OCI-LY1 (cell line): ENCODE measurements around the gene SEMG1.

Source experiments
- H2AFZ ChIP-seq: fragments of 200-600 bp; sonication (generic), shearing (Covaris generic); 2 replicates; pipeline ENCODE4 v1.6.0; 2014; ENCODE audit warnings: antibody characterized with exemption, mild to moderate bottlenecking, low read length
- H3F3A ChIP-seq: fragments of 200-600 bp; sonication (generic), shearing (Covaris generic); 2 replicates; pipeline ENCODE4 v1.6.0; 2014; ENCODE audit warnings: mild to moderate bottlenecking, antibody characterized with exemption, low read length, moderate library complexity; ENCODE audit not compliant: insufficient read depth
- H3K27ac ChIP-seq: fragments of 200-600 bp; sonication (generic); 2 replicates; pipeline ENCODE4 v1.5.1; 2014; ENCODE audit warnings: low read length, mixed run types, mild to moderate bottlenecking, low read depth; ENCODE audit not compliant: poor library complexity, severe bottlenecking
- H3K27me3 ChIP-seq: fragments of 200-600 bp; sonication (generic); 2 replicates; pipeline ENCODE4 v1.6.0; 2014; ENCODE audit warnings: antibody characterized with exemption, mild to moderate bottlenecking, low read length, moderate library complexity; ENCODE audit not compliant: insufficient read depth
- H3K36me3 ChIP-seq: fragments of 200-600 bp; sonication (generic); 2 replicates; pipeline ENCODE4 v1.6.1; 2014; ENCODE audit warnings: mild to moderate bottlenecking, antibody characterized with exemption, low read length, moderate library complexity, mixed read lengths; ENCODE audit not compliant: insufficient read depth
- H3K4me1 ChIP-seq: fragments of 200-600 bp; sonication (generic); 2 replicates; pipeline ENCODE4 v1.5.1; 2014; ENCODE audit warnings: mild to moderate bottlenecking, low read length, moderate library complexity; ENCODE audit not compliant: insufficient read depth, severe bottlenecking
- H3K4me2 ChIP-seq: fragments of 200-600 bp; sonication (generic), shearing (Covaris generic); 2 replicates; pipeline ENCODE4 v1.6.1; 2014; ENCODE audit warnings: low read length
- H3K4me3 ChIP-seq: fragments of 200-600 bp; sonication (generic); 2 replicates; pipeline ENCODE4 v1.5.1; 2014; ENCODE audit warnings: low read length, low read depth, mild to moderate bottlenecking, mixed read lengths; ENCODE audit not compliant: poor library complexity, severe bottlenecking
- H3K79me2 ChIP-seq: fragments of 200-600 bp; shearing (Covaris generic); 2 replicates; pipeline ENCODE4 v1.6.1; 2016; ENCODE audit warnings: mixed run types, low read length, mixed read lengths; ENCODE audit not compliant: insufficient read depth
- H3K9ac ChIP-seq: fragments of 200-600 bp; sonication (generic), shearing (Covaris generic); 2 replicates; pipeline ENCODE4 v1.6.1; 2014; ENCODE audit warnings: mild to moderate bottlenecking, low read length, mixed read lengths
- H3K9me2 ChIP-seq: fragments of 200-600 bp; sonication (generic), shearing (Covaris generic); 2 replicates; pipeline ENCODE4 v1.6.1; 2014; ENCODE audit warnings: low read depth, mild to moderate bottlenecking, low read length, mixed read lengths
- H3K9me3 ChIP-seq: fragments of 200-600 bp; shearing (Covaris generic); 2 replicates; pipeline ENCODE4 v1.6.1; 2014; ENCODE audit warnings: low read length, mixed read lengths
- H4K20me1 ChIP-seq: fragments of 200-600 bp; sonication (generic), shearing (Covaris generic); 2 replicates; pipeline ENCODE4 v1.6.0; 2016; ENCODE audit warnings: mild to moderate bottlenecking, low read length; ENCODE audit not compliant: insufficient read depth
- EZH2 ChIP-seq: fragments of 200-600 bp; sonication (generic), shearing (Covaris generic); IDR thresholded peaks from 2 replicates; pipeline ENCODE4 v1.8.0; 2017; ENCODE audit warnings: borderline replicate concordance, mixed run types, mild to moderate bottlenecking, antibody characterized with exemption, low read length, moderate library complexity, mixed read lengths
- TF ChIP-seq, protein P1 (sequence below): fragments of 200-600 bp; sonication (generic), shearing (Covaris generic); IDR thresholded peaks from 2 replicates; pipeline ENCODE4 v1.5.1; 2017; ENCODE audit warnings: mild to moderate bottlenecking, antibody characterized with exemption, low read length, moderate library complexity, mixed read lengths

Gene SEMG1

DNA sequence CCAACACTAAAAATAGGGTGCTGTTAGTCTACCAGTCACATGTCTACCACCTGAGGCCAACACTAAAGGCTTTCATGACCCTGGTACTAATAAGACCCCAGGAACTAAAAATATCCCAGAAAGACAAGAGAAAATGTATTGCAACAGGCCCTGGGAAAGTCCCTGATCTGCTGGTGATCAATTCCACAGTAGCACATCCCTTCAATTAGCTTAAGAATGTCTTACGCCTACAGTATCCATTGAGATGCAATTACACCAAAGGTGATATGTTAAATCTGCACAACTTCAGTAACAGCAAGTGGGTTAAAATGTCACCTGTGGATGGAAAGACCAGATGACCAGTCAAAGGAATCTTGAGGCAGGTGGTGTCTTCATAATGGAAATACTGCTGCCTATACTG lies 3.1 kb downstream of the SEMG1 start:
- no peak overlapping the region for H3K4me2 ChIP-seq
- no peak overlapping the region for H2AFZ ChIP-seq
- no peak overlapping the region for H3K4me3 ChIP-seq
- no peaks in the 10 kb centered on the region for H3F3A ChIP-seq
- no peak overlapping the region for H3K27ac ChIP-seq
- no peaks in the 10 kb centered on the region for H3K9me2 ChIP-seq
- no peak overlapping the region for H3K9ac ChIP-seq
- no peaks in the 10 kb centered on the region for H3K27me3 ChIP-seq
- H3K36me3 ChIP-seq, result no peaks in the 10 kb centered on the region
- no peak for TF ChIP-seq EZH2
- TF ChIP-seq, protein P1, sequence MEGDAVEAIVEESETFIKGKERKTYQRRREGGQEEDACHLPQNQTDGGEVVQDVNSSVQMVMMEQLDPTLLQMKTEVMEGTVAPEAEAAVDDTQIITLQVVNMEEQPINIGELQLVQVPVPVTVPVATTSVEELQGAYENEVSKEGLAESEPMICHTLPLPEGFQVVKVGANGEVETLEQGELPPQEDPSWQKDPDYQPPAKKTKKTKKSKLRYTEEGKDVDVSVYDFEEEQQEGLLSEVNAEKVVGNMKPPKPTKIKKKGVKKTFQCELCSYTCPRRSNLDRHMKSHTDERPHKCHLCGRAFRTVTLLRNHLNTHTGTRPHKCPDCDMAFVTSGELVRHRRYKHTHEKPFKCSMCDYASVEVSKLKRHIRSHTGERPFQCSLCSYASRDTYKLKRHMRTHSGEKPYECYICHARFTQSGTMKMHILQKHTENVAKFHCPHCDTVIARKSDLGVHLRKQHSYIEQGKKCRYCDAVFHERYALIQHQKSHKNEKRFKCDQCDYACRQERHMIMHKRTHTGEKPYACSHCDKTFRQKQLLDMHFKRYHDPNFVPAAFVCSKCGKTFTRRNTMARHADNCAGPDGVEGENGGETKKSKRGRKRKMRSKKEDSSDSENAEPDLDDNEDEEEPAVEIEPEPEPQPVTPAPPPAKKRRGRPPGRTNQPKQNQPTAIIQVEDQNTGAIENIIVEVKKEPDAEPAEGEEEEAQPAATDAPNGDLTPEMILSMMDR, result no peak
- H3K79me2 ChIP-seq, result no peaks in the 10 kb centered on the region
- no peaks in the 10 kb centered on the region for H3K9me3 ChIP-seq
- no peaks in the 10 kb centered on the region for H4K20me1 ChIP-seq
- no peaks in the 10 kb centered on the region for H3K4me1 ChIP-seq

DNA sequence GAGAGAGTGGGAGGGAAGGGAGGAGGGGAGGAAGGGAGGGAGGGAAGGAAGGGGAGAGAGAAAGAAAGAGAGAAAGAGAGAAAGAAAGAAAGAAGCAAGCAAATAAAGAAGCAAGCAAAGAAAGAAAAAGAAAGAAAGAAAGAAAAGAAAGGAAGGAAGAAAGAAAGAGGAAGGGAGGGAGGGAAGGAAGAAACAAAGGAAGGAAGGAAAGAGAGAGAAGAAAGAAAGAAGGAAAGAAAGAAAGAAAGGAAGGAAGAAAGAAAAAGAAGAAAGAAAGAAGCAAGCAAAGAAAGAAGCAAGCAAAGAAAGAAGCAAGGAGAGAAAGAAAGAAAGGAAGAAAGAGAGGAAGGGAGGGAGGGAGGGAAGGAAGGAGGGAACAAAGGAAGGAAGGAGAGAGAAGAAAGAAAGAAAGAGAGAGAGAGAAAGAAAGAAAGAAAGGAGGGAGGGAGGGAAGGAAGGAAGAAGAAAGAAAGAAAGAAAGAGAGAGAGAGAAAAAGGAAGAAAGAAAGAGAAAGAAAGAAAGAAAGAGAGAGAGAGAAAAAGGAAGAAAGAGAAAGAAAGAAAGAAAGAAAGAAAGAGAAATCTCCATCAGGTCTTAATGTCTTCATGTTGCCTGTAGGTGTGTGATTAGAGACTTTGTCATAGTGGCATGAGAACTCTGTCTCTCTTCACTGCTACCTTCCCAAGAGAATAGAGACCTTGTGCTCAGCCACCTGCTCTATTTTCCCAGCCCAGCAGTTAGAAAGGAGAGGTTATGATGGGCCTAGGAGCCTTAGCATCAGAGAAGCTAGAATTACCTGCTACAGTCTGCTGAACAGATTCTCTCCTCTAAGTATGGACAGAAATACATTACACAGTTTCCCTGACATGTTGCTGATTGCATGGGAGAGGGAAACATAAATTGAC lies 5.0 kb downstream of the SEMG1 start:
- Histone ChIP-seq H3K9ac (no peak overlapping the region), H3K36me3 (no peaks in the 10 kb centered on the region), H3K4me3 (no peak overlapping the region), H3K27ac (no peak overlapping the region), H3K9me3 (no peaks in the 10 kb centered on the region), H3F3A (no peaks in the 10 kb centered on the region), H3K27me3 (no peaks in the 10 kb centered on the region), H3K9me2 (no peaks in the 10 kb centered on the region), H4K20me1 (no peaks in the 10 kb centered on the region), H3K79me2 (no peaks in the 10 kb centered on the region), H3K4me2 (no peak overlapping the region), H3K4me1 (no peaks in the 10 kb centered on the region), H2AFZ (no peak overlapping the region)
- TF ChIP-seq, protein P1, result no peak
- no peak for TF ChIP-seq EZH2

DNA sequence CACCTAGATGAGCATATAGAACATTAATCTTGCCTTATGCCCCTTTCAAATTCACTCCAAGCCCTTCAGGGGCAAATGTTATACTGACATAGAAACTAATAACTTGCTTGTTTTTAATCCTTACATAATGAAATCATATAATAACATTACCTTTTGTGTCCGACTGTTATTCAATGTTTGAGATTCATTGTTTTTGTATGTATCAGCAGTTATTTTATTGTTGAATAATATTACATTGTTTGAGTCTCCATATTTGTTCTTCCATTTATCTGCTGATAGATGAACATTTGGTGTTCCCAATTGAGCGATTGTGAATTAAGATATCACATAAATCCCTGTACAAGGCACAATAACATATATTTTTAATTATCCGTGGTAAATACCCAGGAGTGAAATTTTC lies 6.0 kb downstream of the SEMG1 start:
- Histone ChIP-seq H3K4me3 (no peak overlapping the region), H3K36me3 (no peaks in the 10 kb centered on the region), H3K27me3 (no peaks in the 10 kb centered on the region), H3K27ac (no peak overlapping the region), H3K9ac (no peak overlapping the region), H3K9me2 (no peaks in the 10 kb centered on the region), H3F3A (no peaks in the 10 kb centered on the region), H3K4me2 (no peak overlapping the region), H3K9me3 (no peaks in the 10 kb centered on the region), H3K4me1 (no peaks in the 10 kb centered on the region), H3K79me2 (no peaks in the 10 kb centered on the region), H2AFZ (no peak overlapping the region), H4K20me1 (no peaks in the 10 kb centered on the region)
- TF ChIP-seq EZH2, result no peak
- TF ChIP-seq, protein P1, result no peak
